Neuronal stem cell (in vitro differentiated cells): Measurements from ENCODE around the gene GTF2I.

Experiments
- DNase-seq: peaks from one replicate; pipeline ENCODE4 v3.0.0-alpha.2; 2013; ENCODE audit warnings: low spot score
- H2AFZ ChIP-seq: one replicate; pipeline ENCODE4 v1.6.1; 2013; ENCODE audit warnings: mild to moderate bottlenecking, low read length, inconsistent platforms
- H2AK5ac ChIP-seq: 2 replicates; pipeline ENCODE4 v1.6.1; 2013; ENCODE audit warnings: low read depth, mild to moderate bottlenecking, inconsistent platforms, low read length, moderate library complexity, mixed read lengths
- H2BK120ac ChIP-seq: 2 replicates; pipeline ENCODE4 v1.6.1; 2013; ENCODE audit warnings: low read depth, mild to moderate bottlenecking, inconsistent platforms, low read length, moderate library complexity, mixed read lengths
- H2BK12ac ChIP-seq: one replicate; pipeline ENCODE4 v1.6.1; 2013; ENCODE audit warnings: low read length, inconsistent platforms
- H2BK15ac ChIP-seq: 2 replicates; pipeline ENCODE4 v1.6.1; 2013; ENCODE audit warnings: mild to moderate bottlenecking, low read length, inconsistent platforms, mixed read lengths
- H2BK5ac ChIP-seq: one replicate; pipeline ENCODE4 v1.6.1; 2013; ENCODE audit warnings: inconsistent platforms, mild to moderate bottlenecking, low read length, moderate library complexity
- H3K14ac ChIP-seq: one replicate; pipeline ENCODE4 v1.6.1; 2013; ENCODE audit warnings: low read length, inconsistent platforms
- H3K18ac ChIP-seq: 2 replicates; pipeline ENCODE4 v1.6.1; 2013; ENCODE audit warnings: low read length, inconsistent platforms
- H3K23ac ChIP-seq: 2 replicates; pipeline ENCODE4 v1.6.1; 2013; ENCODE audit warnings: low read depth, mild to moderate bottlenecking, mixed read lengths, low read length, inconsistent platforms; ENCODE audit not compliant: poor library complexity
- H3K27ac ChIP-seq: replicated peaks from 3 replicates; pipeline ENCODE4 v1.5.1; 2013; ENCODE audit warnings: low read length, inconsistent platforms
- H3K27me3 ChIP-seq, 3 experiments: 2 replicates each; pipeline ENCODE4 v1.6.1; 2013; ENCODE audit warnings: low read length in 3 of 3, mild to moderate bottlenecking in 2 of 3, inconsistent platforms in 1 of 3, low read depth in 1 of 3, mixed read lengths in 1 of 3, moderate library complexity in 1 of 3; ENCODE audit not compliant: control insufficient read depth in 3 of 3, insufficient read depth in 3 of 3
- H3K36me3 ChIP-seq, 2 donors: replicated peaks in 1 of 2; 2 replicates each; pipeline ENCODE4 v1.6.1; 2013; ENCODE audit warnings: low read length in 2 of 2; ENCODE audit not compliant: control insufficient read depth in 2 of 2, insufficient read depth in 2 of 2
- H3K4ac ChIP-seq: 2 replicates; pipeline ENCODE4 v1.6.1; 2013; ENCODE audit warnings: inconsistent platforms, mild to moderate bottlenecking, low read length, moderate library complexity
- H3K4me1 ChIP-seq, 2 donors: 1 replicate in 1 of 2; 2 replicates in 1 of 2; pipeline ENCODE4 v1.6.1; 2013; ENCODE audit warnings: low read length in 2 of 2, low read depth in 1 of 2; ENCODE audit not compliant: control insufficient read depth in 2 of 2, insufficient read depth in 1 of 2
- H3K4me2 ChIP-seq: one replicate; pipeline ENCODE4 v1.6.1; 2013; ENCODE audit warnings: mild to moderate bottlenecking, low read length, inconsistent platforms; ENCODE audit not compliant: insufficient read depth, poor library complexity, severe bottlenecking
- H3K4me3 ChIP-seq, 2 donors: 2 replicates each; pipeline ENCODE4 v1.5.1; 2013; ENCODE audit warnings: low read length in 2 of 2, mild to moderate bottlenecking in 2 of 2, inconsistent platforms in 1 of 2, moderate library complexity in 1 of 2
- H3K79me1 ChIP-seq: one replicate; pipeline ENCODE4 v1.6.1; 2013; ENCODE audit warnings: low read depth, mild to moderate bottlenecking, inconsistent platforms, low read length, moderate library complexity
- H3K9ac ChIP-seq: one replicate; pipeline ENCODE4 v1.6.1; 2013; ENCODE audit warnings: mild to moderate bottlenecking, low read depth, low read length, inconsistent platforms; ENCODE audit not compliant: poor library complexity
- H3K9me3 ChIP-seq, 2 donors: replicated peaks in 1 of 2; 2 replicates each; pipeline versions ENCODE3 to v1.6.1; 2013; ENCODE audit warnings: low read length in 2 of 2, mild to moderate bottlenecking in 2 of 2, inconsistent platforms in 1 of 2, low read depth in 1 of 2, mixed read lengths in 1 of 2, moderate library complexity in 1 of 2; ENCODE audit not compliant: control insufficient read depth in 2 of 2, insufficient read depth in 1 of 2
- H4K8ac ChIP-seq: one replicate; pipeline ENCODE4 v1.6.1; 2013; ENCODE audit warnings: low read depth, mild to moderate bottlenecking, inconsistent platforms, low read length, moderate library complexity
- H4K91ac ChIP-seq: one replicate; pipeline ENCODE4 v1.6.1; 2013; ENCODE audit warnings: low read length, low read depth, mild to moderate bottlenecking, inconsistent platforms; ENCODE audit not compliant: poor library complexity
- WGBS, 2 donors: extraction: QIAGEN DNeasy Blood & Tissue Kit; methylation state at CpG; one replicate each; pipeline ENCODE4 v1.1.7; 2013; ENCODE audit warnings: missing lambda C conversion rate in 2 of 2, mixed read lengths in 1 of 2; ENCODE audit not compliant: insufficient read length in 2 of 2, insufficient replicate concordance in 1 of 2; ENCODE audit errors: extremely low coverage in 2 of 2; 5-methylcytosine and 5-hydroxymethylcytosine counted together

Gene GTF2I

GRCh38 chr7:74656441-74656836, 1.1 kb upstream of the GTF2I start:
- Histone ChIP-seq H2AK5ac (no peak overlapping the region), H3K4me2 (peak overlapping the region; percentile 62), H2BK15ac (no peak overlapping the region), H3K4ac (no peak overlapping the region), H2AFZ (peak overlapping the region; percentile 84), H3K18ac (no peak overlapping the region), H3K4me1 (peaks cover 12 to 18% of the 10 kb centered on the region in 2 donors), H3K36me3 (peaks cover 0 to 27% of the 10 kb centered on the region in 2 donors), H2BK5ac (peak overlapping the region; percentile 84), H2BK12ac (no peak overlapping the region), H3K23ac (no peak overlapping the region), H4K91ac (no peak overlapping the region), H3K9me3 (peaks cover 0 to 4% of the 10 kb centered on the region in 2 donors), H3K79me1 (peaks cover 1% of the 10 kb centered on the region), H3K27ac (peak overlapping the region; percentile 96), H3K14ac (no peak overlapping the region), H3K9ac (no peak overlapping the region), H3K4me3 (peak overlapping the region; percentile 90 to 94), H4K8ac (no peak overlapping the region), H3K27me3 (no peaks in the 10 kb centered on the region), H2BK120ac (no peak overlapping the region)
- no peak for DNase-seq
- no CpG with 5 or more reads among the region's 23 CpGs for WGBS, 2 donors

GRCh38 chr7:74656837-74657691, 454 bp upstream of the GTF2I start:
- Histone ChIP-seq H2BK12ac (no peak overlapping the region), H2BK15ac (peak overlapping the region; percentile 11), H3K79me1 (peaks cover 1% of the 10 kb centered on the region), H3K9ac (peak overlapping the region; percentile 89), H3K36me3 (peaks cover 0 to 32% of the 10 kb centered on the region in 2 donors), H3K9me3 (peaks cover 0 to 4% of the 10 kb centered on the region in 2 donors), H3K27ac (peak overlapping the region; percentile 99), H3K4ac (peak overlapping the region; percentile 85), H3K4me1 (peaks cover 12 to 19% of the 10 kb centered on the region in 2 donors), H3K27me3 (no peaks in the 10 kb centered on the region), H4K91ac (peak overlapping the region; percentile 97), H2AK5ac (peak overlapping the region; percentile 63), H2BK5ac (peak overlapping the region; percentile 99), H3K23ac (peak overlapping the region; percentile 92), H3K18ac (peak overlapping the region; percentile 96), H2AFZ (peak overlapping the region; percentile 89), H3K14ac (no peak overlapping the region), H4K8ac (no peak overlapping the region), H3K4me3 (peak overlapping the region; percentile 90 to 94), H2BK120ac (no peak overlapping the region), H3K4me2 (peak overlapping the region; percentile 62)
- WGBS, 2 donors: no CpG with 5 or more reads among the region's 60 CpGs
- peak; percentile 98 for DNase-seq

GRCh38 chr7:74658178-74659004, 873 bp downstream of the GTF2I start:
- peaks cover 12 to 19% of the 10 kb centered on the region in 2 donors for H3K4me1 ChIP-seq
- H4K8ac ChIP-seq: no peak overlapping the region
- H2AFZ ChIP-seq: peak overlapping the region; percentile 82
- peak overlapping the region; percentile 100 for H3K18ac ChIP-seq
- H3K27ac ChIP-seq: peak overlapping the region; percentile 99
- peak overlapping the region; percentile 95 for H2BK15ac ChIP-seq
- peak overlapping the region; percentile 99 for H2BK5ac ChIP-seq
- H3K23ac ChIP-seq: peak overlapping the region; percentile 92
- no peaks in the 10 kb centered on the region for H3K27me3 ChIP-seq
- peak overlapping the region; percentile 100 for H3K9ac ChIP-seq
- peak overlapping the region; percentile 72 for H3K4me2 ChIP-seq
- peak overlapping the region; percentile 100 for H3K14ac ChIP-seq
- H2BK12ac ChIP-seq: no peak overlapping the region
- peak overlapping the region; percentile 99 for H2BK120ac ChIP-seq
- peaks cover 0 to 4% of the 10 kb centered on the region in 2 donors for H3K9me3 ChIP-seq
- peak overlapping the region; percentile 100 for H2AK5ac ChIP-seq
- WGBS, 2 donors: no CpG with 5 or more reads among the region's 108 CpGs
- H3K4ac ChIP-seq: peak overlapping the region; percentile 99
- H3K79me1 ChIP-seq: no peaks in the 10 kb centered on the region
- peak overlapping the region; percentile 94 to 100 for H3K4me3 ChIP-seq
- peak; percentile 93 for DNase-seq
- peaks cover 0 to 40% of the 10 kb centered on the region in 2 donors for H3K36me3 ChIP-seq
- peak overlapping the region; percentile 96 for H4K91ac ChIP-seq
